ENCODE data around the gene PLA2G4C.

- no peak for TF ChIP-seq CTCF (IDR thresholded peaks at IDR 0.05; ENCODE audit: insufficient read depth, low read length, poor library complexity, severe bottlenecking)
- TF ChIP-seq EZH2phosphoT487 (conservative IDR thresholded peaks at IDR 0.05; ENCODE audit: low read length): no peak
Measured at GRCh38 chr19:48136547-48136946, 25.9 kb upstream of the PLA2G4C start.
